H9 (cell line): ENCODE measurements around the gene SLC12A8. TPM values are rescaled to one million over a fixed set of nuclear protein-coding genes. Genes with fewer than 3 reads are reported as not detected.

Experiments
- DNase-seq: peaks from one replicate; pipeline ENCODE4 v3.0.0-alpha.2; 2017
- H2AFZ ChIP-seq: one replicate; pipeline ENCODE4 v1.6.1; 2013; ENCODE audit warnings: mild to moderate bottlenecking, low read length, control low read depth, moderate library complexity
- H2AK5ac ChIP-seq: 2 replicates; pipeline ENCODE4 v1.6.1; 2013; ENCODE audit warnings: low read length, control low read depth, mixed read lengths; ENCODE audit not compliant: insufficient read length
- H2BK120ac ChIP-seq: one replicate; pipeline ENCODE4 v1.6.1; 2013; ENCODE audit warnings: low read depth, mild to moderate bottlenecking, low read length, control low read depth, inconsistent platforms; ENCODE audit not compliant: poor library complexity, severe bottlenecking
- H2BK12ac ChIP-seq: 2 replicates; pipeline ENCODE4 v1.6.1; 2013; ENCODE audit warnings: low read length, control low read depth, mixed read lengths, low read depth; ENCODE audit not compliant: insufficient read length
- H2BK15ac ChIP-seq: 2 replicates; pipeline ENCODE4 v1.6.1; 2013; ENCODE audit warnings: low read depth, low read length, control low read depth
- H2BK20ac ChIP-seq: one replicate; pipeline ENCODE4 v1.6.1; 2013; ENCODE audit warnings: low read depth, mild to moderate bottlenecking, low read length, control low read depth, inconsistent platforms; ENCODE audit not compliant: poor library complexity, severe bottlenecking
- H2BK5ac ChIP-seq: 2 replicates; pipeline ENCODE4 v1.6.1; 2013; ENCODE audit warnings: low read length, control low read depth, mixed read lengths; ENCODE audit not compliant: insufficient read length
- H3K14ac ChIP-seq: 2 replicates; pipeline ENCODE4 v1.6.1; 2013; ENCODE audit warnings: low read length, control low read depth; ENCODE audit not compliant: insufficient read depth
- H3K18ac ChIP-seq: 2 replicates; pipeline ENCODE4 v1.6.1; 2013; ENCODE audit warnings: low read depth, mild to moderate bottlenecking, mixed read lengths, low read length, control low read depth; ENCODE audit not compliant: insufficient read length
- H3K23ac ChIP-seq: 2 replicates; pipeline ENCODE4 v1.6.1; 2013; ENCODE audit warnings: low read length, control low read depth, mixed read lengths, low read depth; ENCODE audit not compliant: insufficient read length
- H3K23me2 ChIP-seq: 2 replicates; pipeline ENCODE4 v1.6.1; 2013; ENCODE audit warnings: low read depth, mild to moderate bottlenecking, mixed read lengths, low read length, control low read depth; ENCODE audit not compliant: insufficient read length, poor library complexity, severe bottlenecking
- H3K27ac ChIP-seq: 2 replicates; pipeline ENCODE4 v1.5.1; 2013; ENCODE audit warnings: low read length, control low read depth, mixed read lengths, low read depth; ENCODE audit not compliant: insufficient read length
- H3K27me3 ChIP-seq: 2 replicates; pipeline ENCODE4 v1.6.1; 2013; ENCODE audit warnings: low read length, control low read depth, inconsistent platforms; ENCODE audit not compliant: insufficient read depth
- H3K4ac ChIP-seq: 2 replicates; pipeline ENCODE4 v1.6.1; 2013; ENCODE audit warnings: low read depth, mild to moderate bottlenecking, control low read depth, inconsistent platforms, low read length, moderate library complexity
- H3K4me1 ChIP-seq: 2 replicates; pipeline ENCODE4 v1.6.1; 2013; ENCODE audit warnings: low read length, control low read depth, inconsistent platforms; ENCODE audit not compliant: insufficient read depth
- H3K4me2 ChIP-seq: 2 replicates; pipeline ENCODE4 v1.6.1; 2013; ENCODE audit warnings: low read length, control low read depth, mixed read lengths; ENCODE audit not compliant: insufficient read length, insufficient read depth
- H3K56ac ChIP-seq: 2 replicates; pipeline ENCODE4 v1.6.1; 2013; ENCODE audit warnings: low read depth, mild to moderate bottlenecking, mixed read lengths, low read length, control low read depth; ENCODE audit not compliant: insufficient read length
- H3K79me1 ChIP-seq: 2 replicates; pipeline ENCODE4 v1.6.1; 2013; ENCODE audit warnings: low read depth, mild to moderate bottlenecking, moderate library complexity, low read length, control low read depth, inconsistent platforms; ENCODE audit not compliant: insufficient read depth, poor library complexity, severe bottlenecking
- H3K79me2 ChIP-seq: 2 replicates; pipeline ENCODE4 v1.6.1; 2013; ENCODE audit warnings: low read length, control low read depth, inconsistent platforms; ENCODE audit not compliant: insufficient read depth
- H3K9ac ChIP-seq: 2 replicates; pipeline ENCODE4 v1.6.1; 2013; ENCODE audit warnings: low read length, control low read depth, mixed read lengths; ENCODE audit not compliant: insufficient read length; ENCODE audit errors: extremely low read depth
- H3K9me3 ChIP-seq: one replicate; pipeline ENCODE4 v1.6.1; 2013; ENCODE audit warnings: low read depth, low read length, inconsistent platforms; ENCODE audit not compliant: control insufficient read depth
- H3T11ph ChIP-seq: one replicate; pipeline ENCODE4 v1.6.1; 2013; ENCODE audit warnings: mild to moderate bottlenecking, low read length, control low read depth, inconsistent platforms
- H4K20me1 ChIP-seq: one replicate; pipeline ENCODE4 v1.6.1; 2013; ENCODE audit not compliant: control insufficient read depth, insufficient read length, insufficient read depth
- H4K5ac ChIP-seq: 2 replicates; pipeline ENCODE4 v1.6.1; 2013; ENCODE audit warnings: low read depth, mild to moderate bottlenecking, mixed read lengths, low read length, control low read depth; ENCODE audit not compliant: insufficient read length
- H4K8ac ChIP-seq: replicated peaks from 2 replicates; pipeline ENCODE4 v1.6.1; 2013; ENCODE audit warnings: low read length, control low read depth, mixed read lengths, low read depth; ENCODE audit not compliant: insufficient read length
- H4K91ac ChIP-seq: 2 replicates; pipeline ENCODE4 v1.6.1; 2013; ENCODE audit warnings: low read depth, mild to moderate bottlenecking, moderate library complexity, mixed read lengths, low read length, control low read depth; ENCODE audit not compliant: insufficient read length
- H3K27ac Mint-ChIP-seq, 3 experiments: 2 replicates in 2 of 3; 3 replicates in 1 of 3; pipeline ENCODE4 v1.8.0; 2020 to 2021; ENCODE audit warnings: mixed read lengths in 3 of 3, mild to moderate bottlenecking in 1 of 3, moderate library complexity in 1 of 3
- H3K27me3 Mint-ChIP-seq: 2 replicates; pipeline ENCODE4 v1.8.0; 2021; ENCODE audit warnings: low read depth, mild to moderate bottlenecking, moderate library complexity, mixed read lengths
- H3K36me3 Mint-ChIP-seq, 3 experiments: 2 replicates in 2 of 3; 3 replicates in 1 of 3; pipeline ENCODE4 v1.8.0; 2020 to 2021; ENCODE audit warnings: low read depth in 3 of 3, mixed read lengths in 3 of 3; ENCODE audit not compliant: insufficient read depth in 1 of 3
- H3K4me1 Mint-ChIP-seq, 2 experiments: 2 replicates each; pipeline ENCODE4 v1.8.0; 2020; ENCODE audit warnings: mixed read lengths in 2 of 2
- H3K4me3 Mint-ChIP-seq, 2 experiments: 2 replicates in 1 of 2; 3 replicates in 1 of 2; pipeline ENCODE4 v1.8.0; 2020 to 2021; ENCODE audit warnings: mild to moderate bottlenecking in 2 of 2, mixed read lengths in 2 of 2, moderate library complexity in 1 of 2
- H3K9me3 Mint-ChIP-seq, 2 experiments: 2 replicates in 1 of 2; 3 replicates in 1 of 2; pipeline ENCODE4 v1.8.0; 2020; ENCODE audit warnings: mild to moderate bottlenecking in 2 of 2, mixed read lengths in 2 of 2, moderate library complexity in 1 of 2
- WGBS: extraction: QIAGEN DNeasy Blood & Tissue Kit; methylation state at CpG from one replicate; pipeline ENCODE4 v1.1.7; 2013; ENCODE audit warnings: missing lambda C conversion rate, low lambda C conversion rate, mixed read lengths; ENCODE audit not compliant: insufficient read length; ENCODE audit errors: extremely low coverage; 5-methylcytosine and 5-hydroxymethylcytosine counted together
- total RNA-seq: library from RNA; stranded (reverse); gene quantifications from 2 replicates; pipeline ENCODE4 v1.2.1, GENCODE V29; 2021
- TF ChIP-seq, protein P1 (sequence below): fragments of 200-600 bp; sonication (generic); conservative IDR thresholded peaks from 3 replicates; pipeline ENCODE4 v1.8.0; 2021; ENCODE audit warnings: antibody characterized with exemption, mild to moderate bottlenecking

The SLC12A8 gene
- total RNA-seq, 1 experiment from 2014 or later, result 8.2 TPM

DNA sequence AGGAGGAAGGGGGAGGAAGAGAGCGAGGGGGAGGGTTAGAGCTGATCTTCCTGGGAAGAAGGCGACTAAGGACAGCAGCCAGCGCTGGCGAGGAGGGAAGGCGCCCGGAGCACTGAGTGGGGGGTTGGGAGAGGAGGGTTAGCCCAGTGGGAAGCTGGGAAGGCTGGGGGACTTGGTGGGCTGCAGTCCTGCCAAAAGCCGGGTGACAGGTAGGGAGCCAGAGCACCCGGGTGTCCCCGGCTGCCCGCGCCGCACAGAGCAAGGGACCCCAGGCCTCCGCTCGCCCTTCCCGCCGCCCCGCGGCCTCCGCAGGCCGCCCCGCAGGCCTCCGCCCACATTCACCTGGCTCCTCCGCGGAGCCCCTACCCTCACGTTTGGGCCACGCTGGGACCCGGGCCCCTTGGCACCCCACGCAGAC is 448 bp downstream of the SLC12A8 start:
- H4K5ac ChIP-seq, result no peak overlapping the region
- Mint-ChIP-seq H3K36me3 (peaks cover 0 to 6% (median 2%) of the 10 kb centered on the region in 3 experiments; a peak in 6 of 7 replicates), H3K4me1 (peaks cover 24 to 32% of the 10 kb centered on the region in 2 experiments), H3K9me3 (no peaks in the 10 kb centered on the region), H3K27me3 (peaks cover 16% of the 10 kb centered on the region), H3K27ac (peak overlapping the region in 1 of 3 experiments; percentile 61; a peak in 1 of 7 replicates), H3K4me3 (peak overlapping the region; percentile 71 to 81)
- H2BK120ac ChIP-seq, result no peak overlapping the region
- H4K20me1 ChIP-seq, result no peaks in the 10 kb centered on the region
- no peak overlapping the region for H4K8ac ChIP-seq
- no peak overlapping the region for H2BK15ac ChIP-seq
- H3K79me1 ChIP-seq, result no peaks in the 10 kb centered on the region
- H3T11ph ChIP-seq, result no peak overlapping the region
- H3K56ac ChIP-seq, result no peak overlapping the region
- peak; percentile 73 for DNase-seq
- TF ChIP-seq, protein P1, sequence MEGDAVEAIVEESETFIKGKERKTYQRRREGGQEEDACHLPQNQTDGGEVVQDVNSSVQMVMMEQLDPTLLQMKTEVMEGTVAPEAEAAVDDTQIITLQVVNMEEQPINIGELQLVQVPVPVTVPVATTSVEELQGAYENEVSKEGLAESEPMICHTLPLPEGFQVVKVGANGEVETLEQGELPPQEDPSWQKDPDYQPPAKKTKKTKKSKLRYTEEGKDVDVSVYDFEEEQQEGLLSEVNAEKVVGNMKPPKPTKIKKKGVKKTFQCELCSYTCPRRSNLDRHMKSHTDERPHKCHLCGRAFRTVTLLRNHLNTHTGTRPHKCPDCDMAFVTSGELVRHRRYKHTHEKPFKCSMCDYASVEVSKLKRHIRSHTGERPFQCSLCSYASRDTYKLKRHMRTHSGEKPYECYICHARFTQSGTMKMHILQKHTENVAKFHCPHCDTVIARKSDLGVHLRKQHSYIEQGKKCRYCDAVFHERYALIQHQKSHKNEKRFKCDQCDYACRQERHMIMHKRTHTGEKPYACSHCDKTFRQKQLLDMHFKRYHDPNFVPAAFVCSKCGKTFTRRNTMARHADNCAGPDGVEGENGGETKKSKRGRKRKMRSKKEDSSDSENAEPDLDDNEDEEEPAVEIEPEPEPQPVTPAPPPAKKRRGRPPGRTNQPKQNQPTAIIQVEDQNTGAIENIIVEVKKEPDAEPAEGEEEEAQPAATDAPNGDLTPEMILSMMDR, result no peak
- peak overlapping the region; percentile 39 for H3K4me2 ChIP-seq
- H3K18ac ChIP-seq, result peak overlapping the region; percentile 75
- H3K79me2 ChIP-seq, result peaks cover 1% of the 10 kb centered on the region; the same call in 1 of the 2 replicates
- H2BK20ac ChIP-seq, result no peak overlapping the region
- H3K23ac ChIP-seq, result no peak overlapping the region
- H2AK5ac ChIP-seq, result no peak overlapping the region
- no peaks in the 10 kb centered on the region for H3K9me3 ChIP-seq
- H2AFZ ChIP-seq, result no peak overlapping the region
- H3K4ac ChIP-seq, result no peak overlapping the region
- no peak overlapping the region for H4K91ac ChIP-seq
- no peaks in the 10 kb centered on the region for H3K4me1 ChIP-seq
- H3K9ac ChIP-seq, result peak overlapping the region; percentile 42
- H2BK12ac ChIP-seq, result no peak overlapping the region
- H2BK5ac ChIP-seq, result no peak overlapping the region
- peak overlapping the region; percentile 71 for H3K14ac ChIP-seq
- no CpG with 5 or more reads among the region's 28 CpGs for WGBS
- peaks cover 6% of the 10 kb centered on the region for H3K23me2 ChIP-seq
- H3K27ac ChIP-seq, result no peak overlapping the region
- no peaks in the 10 kb centered on the region for H3K27me3 ChIP-seq
